Erythroblast (primary cell): Measurements from ENCODE around the gene CACNA1A.
"Not testable (repeated sequence)": the region's sequence is repeated elsewhere in the genome, so short reads cannot be mapped to it uniquely, and the experiment has no call there.

Experiments
- DNase-seq, 2 experiments: peaks; one replicate each; lab custom pipeline; 2025; lab: John Stamatoyannopoulos, UW
- GATA1 ChIP-seq: IDR thresholded peaks from 2 replicates; pipeline ENCODE4 v1.6.1; 2011; ENCODE audit warnings: low read depth, mild to moderate bottlenecking, control low read depth, low read length, moderate library complexity
- POLR2A ChIP-seq: IDR thresholded peaks from 2 replicates; pipeline ENCODE4 v1.6.1; 2011; ENCODE audit warnings: mild to moderate bottlenecking, low read length

CACNA1A gene

GRCh38 chr19:13506471-13506820 lies at the start of gene CACNA1A:
CACNA1A (minus strand) TSS chr19:13506479; CDS start chr19:13506224, 255 bp downstream.
- no peak for TF ChIP-seq POLR2A
- TF ChIP-seq GATA1 = no peak
- no peak for DNase-seq

GRCh38 chr19:13554506-13555240 lies 48.4 kb upstream of the CACNA1A start:
- no peak for DNase-seq
- TF ChIP-seq GATA1 (no peak), POLR2A (no peak)

- no peak for DNase-seq
- TF ChIP-seq GATA1 (no peak), POLR2A (no peak)
These were observed 47.7 kb upstream of the CACNA1A start for GRCh38 chr19:13553880-13554400.

GRCh38 chr19:13548131-13548530 lies 41.9 kb upstream of the CACNA1A start:
- TF ChIP-seq GATA1 (no peak), POLR2A (no peak)
- no peak for DNase-seq

GRCh38 chr19:13547102-13547501 lies 40.8 kb upstream of the CACNA1A start:
- TF ChIP-seq GATA1 (no peak), POLR2A (no peak)
- DNase-seq = no peak

- TF ChIP-seq POLR2A (no peak), GATA1 (no peak)
- DNase-seq = no peak
These were observed 38.1 kb upstream of the CACNA1A start for GRCh38 chr19:13544423-13544822.

DNA sequence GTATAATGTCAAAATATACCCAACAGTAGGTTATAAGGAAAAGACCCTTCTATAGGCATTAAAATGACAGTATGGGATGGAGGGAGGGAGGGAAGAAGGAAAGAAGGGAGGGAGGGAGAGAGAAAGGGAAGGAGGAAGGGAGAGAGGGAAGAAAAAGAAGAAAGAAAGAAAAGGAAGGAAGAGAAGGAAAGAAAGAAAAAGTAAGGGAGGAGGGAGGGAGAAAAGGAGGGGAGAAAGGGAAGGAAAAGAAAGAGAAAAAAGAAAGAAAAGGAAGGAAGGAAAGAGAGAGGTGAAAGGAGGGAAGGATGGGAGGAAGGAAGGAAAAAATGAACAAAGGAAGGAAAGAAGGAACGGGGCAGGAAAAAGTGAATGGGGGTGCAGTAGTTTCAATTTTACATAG lies 35.3 kb upstream of the CACNA1A start:
- no peak for DNase-seq
- TF ChIP-seq POLR2A (no peak), GATA1 (no peak)

DNA sequence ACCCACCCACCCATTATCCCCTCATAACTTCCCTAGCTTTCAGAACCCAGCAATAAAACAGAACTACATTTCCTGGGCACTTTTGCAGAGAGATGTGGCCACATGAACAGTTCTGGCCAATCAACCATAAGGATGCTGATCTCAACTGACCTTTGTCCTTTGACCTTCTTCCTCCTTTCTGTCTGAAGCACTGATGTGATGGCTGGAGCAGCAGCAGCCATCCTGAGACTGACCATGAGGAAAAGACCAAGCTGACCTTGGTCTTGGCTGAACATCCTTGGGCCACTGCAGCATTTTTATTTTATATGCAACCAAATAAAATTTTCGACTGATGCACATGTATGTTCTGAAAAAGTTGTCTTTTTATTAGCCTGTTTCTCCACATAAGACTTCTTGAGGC lies 33.1 kb upstream of the CACNA1A start:
- no peak for TF ChIP-seq GATA1
- TF ChIP-seq POLR2A = no peak
- DNase-seq = no peak

- no peak for TF ChIP-seq GATA1
- no peak for TF ChIP-seq POLR2A
- DNase-seq = peak; percentile 7 to 23
These were observed 32.4 kb upstream of the CACNA1A start for GRCh38 chr19:13538601-13539253.

- TF ChIP-seq GATA1 = no peak
- no peak for DNase-seq
These were observed 31.2 kb upstream of the CACNA1A start for GRCh38 chr19:13537454-13537853.

DNA sequence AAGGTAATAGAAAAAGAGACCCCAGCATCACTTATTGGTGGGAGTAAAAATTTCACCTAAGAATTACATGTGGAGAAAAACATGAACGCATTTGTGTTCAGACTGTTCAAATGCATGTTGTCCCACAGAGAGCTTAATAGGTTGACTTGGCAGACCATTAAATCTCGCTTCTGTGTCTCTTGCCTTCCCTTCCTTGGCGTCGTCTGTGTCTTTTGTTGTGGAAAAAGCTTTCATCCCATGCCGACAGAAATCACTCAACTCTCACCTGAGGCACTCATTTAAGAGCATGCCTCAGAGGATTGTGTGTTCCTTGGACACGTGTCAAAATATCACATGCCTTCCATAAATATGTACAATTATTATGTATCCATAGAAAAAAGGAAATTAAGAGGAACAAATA lies 24.4 kb upstream of the CACNA1A start:
- TF ChIP-seq GATA1 (no peak), POLR2A (no peak)
- no peak for DNase-seq

DNA sequence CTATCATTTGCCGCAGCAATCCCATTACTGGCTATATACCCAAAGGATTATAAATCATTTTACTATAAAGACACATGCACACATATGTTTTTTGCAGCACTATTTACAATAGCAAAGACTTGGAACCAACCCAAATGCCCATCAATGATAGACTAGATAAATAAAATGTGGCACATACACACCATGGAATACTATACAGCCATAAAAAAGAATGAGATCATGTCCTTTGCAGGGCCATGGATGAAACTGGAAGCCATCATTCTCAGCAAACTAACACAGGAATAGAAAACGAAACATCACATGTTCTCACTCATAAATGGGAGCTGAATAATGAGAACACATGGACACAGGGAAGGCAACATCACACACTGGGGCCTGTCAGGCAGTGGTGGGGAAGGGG lies 23.4 kb upstream of the CACNA1A start:
- DNase-seq = not testable (repeated sequence)

DNA sequence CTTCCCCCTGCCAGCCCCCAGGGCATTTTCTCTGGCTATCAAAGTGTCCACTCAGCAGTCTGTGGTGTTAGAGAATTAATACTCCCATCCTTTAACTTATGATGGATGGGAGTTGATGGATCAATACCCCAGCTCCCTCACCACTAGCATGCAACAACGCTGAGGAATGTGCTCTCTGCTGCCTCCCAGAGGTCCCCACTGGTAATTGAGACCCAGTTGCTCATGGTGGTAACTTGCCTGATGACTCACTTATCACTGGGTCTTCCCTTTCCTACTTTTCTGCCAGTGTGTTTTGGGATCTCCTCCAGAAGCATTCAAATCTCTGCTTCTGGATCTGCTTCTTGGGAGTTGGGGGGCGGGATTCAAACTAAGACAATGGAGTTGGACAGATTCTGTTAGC lies 20.3 kb upstream of the CACNA1A start:
- TF ChIP-seq GATA1 = no peak
- TF ChIP-seq POLR2A = no peak
- peak in 1 of 2 experiments; percentile 28 for DNase-seq

DNA sequence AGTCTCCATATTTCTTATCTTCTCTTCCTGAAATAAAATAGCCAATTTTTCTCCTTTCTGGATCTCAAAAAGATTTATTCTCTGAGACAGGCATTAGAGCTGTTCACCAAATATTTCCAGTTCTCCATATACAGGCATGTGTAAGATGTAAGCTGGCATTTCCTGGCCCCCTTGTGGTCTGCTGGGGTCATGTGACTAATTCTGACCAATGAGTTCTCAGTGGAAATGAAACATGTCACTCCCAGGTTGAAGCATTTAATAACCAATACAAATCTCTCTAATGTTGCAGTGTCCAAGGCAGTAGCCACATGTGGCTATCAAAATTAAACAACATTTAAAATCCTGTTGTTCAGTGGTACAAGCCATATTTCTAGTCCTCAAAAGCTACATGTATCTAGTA lies 14.8 kb upstream of the CACNA1A start:
- TF ChIP-seq GATA1 (no peak), POLR2A (no peak)
- DNase-seq = no peak

DNA sequence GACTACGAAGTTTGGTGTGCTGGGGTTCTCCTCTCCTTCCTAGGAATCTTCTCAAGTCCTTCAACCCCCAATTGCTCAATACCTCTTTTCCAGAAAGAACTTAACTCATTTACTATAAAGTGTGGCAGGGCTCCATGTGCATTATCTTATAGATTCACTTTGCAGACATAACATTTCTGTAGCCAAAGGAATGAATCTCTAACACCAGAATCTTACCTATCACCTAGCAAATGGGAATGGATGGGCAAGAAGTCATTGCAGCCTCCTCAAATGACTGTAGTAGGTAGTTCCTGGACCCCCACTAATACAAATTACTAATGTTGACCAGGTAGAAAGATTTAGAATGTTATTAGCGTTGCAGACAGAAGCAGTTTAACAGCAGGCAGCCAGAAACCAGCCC lies 5.7 kb upstream of the CACNA1A start:
- TF ChIP-seq POLR2A (no peak), GATA1 (no peak)
- DNase-seq = no peak
